ENCODE data around the gene SLC6A6.

GRCh38 chr3:14361068-14361677 is 41.2 kb upstream of the SLC6A6 start:
- no peak for TF ChIP-seq CREB1 (CRISPR knock-in tag; IDR thresholded peaks at IDR 0.05; ENCODE audit: low read depth)
- no peak for TF ChIP-seq ZNF331 (CRISPR knock-in tag; IDR thresholded peaks at IDR 0.05; ENCODE audit: low read depth)
- no peak for TF ChIP-seq CTCF (conservative IDR thresholded peaks at IDR 0.05; ENCODE audit: low read depth in 2 of 2)
- TF ChIP-seq, protein P1, sequence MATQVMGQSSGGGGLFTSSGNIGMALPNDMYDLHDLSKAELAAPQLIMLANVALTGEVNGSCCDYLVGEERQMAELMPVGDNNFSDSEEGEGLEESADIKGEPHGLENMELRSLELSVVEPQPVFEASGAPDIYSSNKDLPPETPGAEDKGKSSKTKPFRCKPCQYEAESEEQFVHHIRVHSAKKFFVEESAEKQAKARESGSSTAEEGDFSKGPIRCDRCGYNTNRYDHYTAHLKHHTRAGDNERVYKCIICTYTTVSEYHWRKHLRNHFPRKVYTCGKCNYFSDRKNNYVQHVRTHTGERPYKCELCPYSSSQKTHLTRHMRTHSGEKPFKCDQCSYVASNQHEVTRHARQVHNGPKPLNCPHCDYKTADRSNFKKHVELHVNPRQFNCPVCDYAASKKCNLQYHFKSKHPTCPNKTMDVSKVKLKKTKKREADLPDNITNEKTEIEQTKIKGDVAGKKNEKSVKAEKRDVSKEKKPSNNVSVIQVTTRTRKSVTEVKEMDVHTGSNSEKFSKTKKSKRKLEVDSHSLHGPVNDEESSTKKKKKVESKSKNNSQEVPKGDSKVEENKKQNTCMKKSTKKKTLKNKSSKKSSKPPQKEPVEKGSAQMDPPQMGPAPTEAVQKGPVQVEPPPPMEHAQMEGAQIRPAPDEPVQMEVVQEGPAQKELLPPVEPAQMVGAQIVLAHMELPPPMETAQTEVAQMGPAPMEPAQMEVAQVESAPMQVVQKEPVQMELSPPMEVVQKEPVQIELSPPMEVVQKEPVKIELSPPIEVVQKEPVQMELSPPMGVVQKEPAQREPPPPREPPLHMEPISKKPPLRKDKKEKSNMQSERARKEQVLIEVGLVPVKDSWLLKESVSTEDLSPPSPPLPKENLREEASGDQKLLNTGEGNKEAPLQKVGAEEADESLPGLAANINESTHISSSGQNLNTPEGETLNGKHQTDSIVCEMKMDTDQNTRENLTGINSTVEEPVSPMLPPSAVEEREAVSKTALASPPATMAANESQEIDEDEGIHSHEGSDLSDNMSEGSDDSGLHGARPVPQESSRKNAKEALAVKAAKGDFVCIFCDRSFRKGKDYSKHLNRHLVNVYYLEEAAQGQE (IDR thresholded peaks at IDR 0.05; ENCODE audit: unreplicated experiment): no peak
- no peak for TF ChIP-seq ETS1 (IDR thresholded peaks at IDR 0.05)
- TF ChIP-seq EZH2phosphoT487 (IDR thresholded peaks at IDR 0.05; ENCODE audit: unreplicated experiment): no peak
- TF ChIP-seq EZH2 (IDR thresholded peaks at IDR 0.05; ENCODE audit: low read depth, unreplicated experiment): no peak
- no peak for TF ChIP-seq JUNB (IDR thresholded peaks at IDR 0.05; ENCODE audit: unreplicated experiment)
- no peak for TF ChIP-seq POLR2AphosphoS5 (IDR thresholded peaks at IDR 0.05; ENCODE audit: low read depth)

All from GM23338 (cell line).